Right lung (tissue), 5 donors: Measurements from ENCODE around the gene MYOF. TPM values are rescaled to one million over a fixed set of nuclear protein-coding genes. Genes with fewer than 3 reads are reported as not detected.
A peak's percentile ranks its signal among the peaks of the same experiment; 100 is the strongest.
"Not testable (repeated sequence)": the region's sequence is repeated elsewhere in the genome, so short reads cannot be mapped to it uniquely, and the experiment has no call there.

Experiments
- DNase-seq, 2 donors: peaks; one replicate each; pipeline ENCODE4 v3.0.0-alpha.2; 2013
- polyA plus RNA-seq, 5 donors: library from polyadenylated mRNA; unstranded; fragments of 120-200 nt; gene quantifications; one replicate each; pipeline versions ENCODE4 v1.2.1 to v1.2.3, GENCODE V29; 2013; ENCODE audit warnings: inconsistent platforms in 1 of 5, low replicate concordance in 1 of 5; ENCODE audit not compliant: insufficient read length in 5 of 5, insufficient read depth in 1 of 5

The MYOF gene
- polyA plus RNA-seq, 5 donors: 44.5 to 74.0 (median 62.9) TPM

- DNase-seq: no peak
Observed at GRCh38 chr10:93488956-93489528, 6.9 kb upstream of the MYOF start.

GRCh38 chr10:93485690-93486089 is 3.6 kb upstream of the MYOF start:
- no peak for DNase-seq

GRCh38 chr10:93481637-93482144 is 443 bp downstream of the MYOF start:
- DNase-seq: peak; percentile 42 to 59

GRCh38 chr10:93478873-93479272 is 3.3 kb downstream of the MYOF start:
- DNase-seq: no peak

- DNase-seq: no peak
Observed at GRCh38 chr10:93476756-93477155, 5.4 kb downstream of the MYOF start.

GRCh38 chr10:93475871-93476270 is 6.3 kb downstream of the MYOF start:
- DNase-seq: no peak

- no peak for DNase-seq
Observed at GRCh38 chr10:93475227-93475626, 6.9 kb downstream of the MYOF start.

- no peak for DNase-seq
Observed at GRCh38 chr10:93473804-93474472, 8.2 kb downstream of the MYOF start.

GRCh38 chr10:93473161-93473560 is 9.0 kb downstream of the MYOF start:
- no peak for DNase-seq

- DNase-seq: no peak
Observed at GRCh38 chr10:93471110-93471651, 11.0 kb downstream of the MYOF start.

- DNase-seq: no peak
Observed at GRCh38 chr10:93469454-93469853, 12.7 kb downstream of the MYOF start.

- DNase-seq: no peak
Observed at GRCh38 chr10:93468461-93469213, 13.5 kb downstream of the MYOF start.

- not testable (repeated sequence) for DNase-seq
Observed at GRCh38 chr10:93467635-93468034, 14.5 kb downstream of the MYOF start.

- DNase-seq: peak; percentile 64 to 65
Observed at GRCh38 chr10:93465806-93466675, 16.1 kb downstream of the MYOF start.

GRCh38 chr10:93464776-93465388 is 17.3 kb downstream of the MYOF start:
- no peak for DNase-seq

- no peak for DNase-seq
Observed at GRCh38 chr10:93463723-93464476, 18.2 kb downstream of the MYOF start.

- DNase-seq: no peak
Observed at GRCh38 chr10:93462881-93463280, 19.3 kb downstream of the MYOF start.

- no peak for DNase-seq
Observed at GRCh38 chr10:93462371-93462770, 19.8 kb downstream of the MYOF start.

- DNase-seq: no peak
Observed at GRCh38 chr10:93461807-93462178, 20.3 kb downstream of the MYOF start.

GRCh38 chr10:93461109-93461806 is 20.9 kb downstream of the MYOF start:
- no peak for DNase-seq
